GM19239 (cell line): ENCODE data around the gene FLT3LG.

Source experiments
- DNase-seq: peaks from one replicate; pipeline ENCODE4 v3.0.0; 2011; ENCODE audit warnings: low spot score; ENCODE audit not compliant: insufficient read length
- FAIRE-seq: peaks from 2 replicates; lab custom pipeline; 2011; peaks lifted over from hg19 to GRCh38; lab: Jason Lieb, UNC

Gene FLT3LG, protein sequence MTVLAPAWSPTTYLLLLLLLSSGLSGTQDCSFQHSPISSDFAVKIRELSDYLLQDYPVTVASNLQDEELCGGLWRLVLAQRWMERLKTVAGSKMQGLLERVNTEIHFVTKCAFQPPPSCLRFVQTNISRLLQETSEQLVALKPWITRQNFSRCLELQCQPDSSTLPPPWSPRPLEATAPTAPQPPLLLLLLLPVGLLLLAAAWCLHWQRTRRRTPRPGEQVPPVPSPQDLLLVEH

GRCh38 chr19:49473868-49474541 lies at the start of gene FLT3LG:
FLT3LG (plus strand) TSS chr19:49474215; CDS start chr19:49474640, 425 bp downstream.
- peak; percentile 98 for DNase-seq
- FAIRE-seq: peak; percentile 97

- DNase-seq: no peak
- FAIRE-seq: no peak
These were observed 48.8 kb upstream of the FLT3LG start, which contains the start of gene GFY for GRCh38 chr19:49425178-49425577. GFY (plus strand) TSS chr19:49425388; CDS start chr19:49426431, 1,043 bp downstream.

DNA sequence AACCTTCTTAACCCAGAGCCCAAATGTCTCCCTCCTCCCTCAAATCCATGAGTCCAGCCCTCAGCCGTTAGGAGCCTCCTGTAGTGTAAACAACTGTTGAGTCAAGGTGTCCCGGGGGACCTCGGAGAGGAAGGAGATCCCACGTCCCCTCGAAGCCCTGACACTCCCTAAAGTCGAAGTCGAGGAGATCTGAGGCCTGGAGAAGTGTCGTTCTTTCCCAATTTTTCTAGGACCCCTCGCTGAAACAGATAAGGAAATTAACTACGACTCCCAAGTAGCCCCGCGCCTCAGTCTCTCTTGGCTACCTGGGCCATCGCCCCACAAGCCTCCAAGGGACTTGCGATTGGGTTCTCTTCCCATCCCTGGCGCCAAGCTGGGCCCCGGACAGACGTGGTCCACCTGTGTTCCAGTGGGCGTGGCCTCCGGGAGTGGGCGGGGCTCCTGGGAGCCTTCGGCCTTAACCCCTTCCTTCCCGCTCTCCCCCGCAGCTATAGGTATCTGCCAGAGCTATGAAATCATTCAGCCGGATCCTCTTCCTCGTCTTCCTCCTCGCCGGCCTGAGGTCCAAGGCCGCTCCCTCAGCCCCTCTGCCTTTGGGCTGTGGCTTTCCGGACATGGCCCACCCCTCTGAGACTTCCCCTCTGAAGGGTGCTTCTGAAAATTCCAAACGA lies 48.0 kb upstream of the FLT3LG start:
- FAIRE-seq: no peak
- no peak for DNase-seq

DNA sequence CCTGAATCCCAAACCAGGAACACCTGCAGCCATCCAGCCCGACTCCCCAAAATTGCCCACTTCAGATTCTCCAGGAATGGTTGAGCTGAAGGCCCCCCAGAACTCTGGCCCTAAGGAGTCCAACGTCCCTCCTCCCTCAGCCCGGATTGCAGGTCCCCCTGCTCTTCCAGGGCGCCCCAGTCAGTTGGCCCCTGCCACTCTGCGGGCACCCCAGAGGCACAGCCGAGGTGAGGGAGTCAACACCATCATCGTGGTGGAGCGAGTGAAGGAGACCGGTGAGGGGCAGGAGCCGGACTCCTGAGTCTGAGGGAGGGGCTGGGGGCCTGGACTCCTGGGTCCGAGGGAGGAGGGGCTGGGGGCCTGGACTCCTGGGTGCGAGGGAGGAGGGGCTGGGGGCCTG lies 46.7 kb upstream of the FLT3LG start:
- FAIRE-seq: no peak

GRCh38 chr19:49427855-49428546 lies 46.0 kb upstream of the FLT3LG start:
- no peak for DNase-seq
- no peak for FAIRE-seq

More for the DNA sequence above, 46.7 kb upstream of the FLT3LG start:
- DNase-seq: no peak

DNA sequence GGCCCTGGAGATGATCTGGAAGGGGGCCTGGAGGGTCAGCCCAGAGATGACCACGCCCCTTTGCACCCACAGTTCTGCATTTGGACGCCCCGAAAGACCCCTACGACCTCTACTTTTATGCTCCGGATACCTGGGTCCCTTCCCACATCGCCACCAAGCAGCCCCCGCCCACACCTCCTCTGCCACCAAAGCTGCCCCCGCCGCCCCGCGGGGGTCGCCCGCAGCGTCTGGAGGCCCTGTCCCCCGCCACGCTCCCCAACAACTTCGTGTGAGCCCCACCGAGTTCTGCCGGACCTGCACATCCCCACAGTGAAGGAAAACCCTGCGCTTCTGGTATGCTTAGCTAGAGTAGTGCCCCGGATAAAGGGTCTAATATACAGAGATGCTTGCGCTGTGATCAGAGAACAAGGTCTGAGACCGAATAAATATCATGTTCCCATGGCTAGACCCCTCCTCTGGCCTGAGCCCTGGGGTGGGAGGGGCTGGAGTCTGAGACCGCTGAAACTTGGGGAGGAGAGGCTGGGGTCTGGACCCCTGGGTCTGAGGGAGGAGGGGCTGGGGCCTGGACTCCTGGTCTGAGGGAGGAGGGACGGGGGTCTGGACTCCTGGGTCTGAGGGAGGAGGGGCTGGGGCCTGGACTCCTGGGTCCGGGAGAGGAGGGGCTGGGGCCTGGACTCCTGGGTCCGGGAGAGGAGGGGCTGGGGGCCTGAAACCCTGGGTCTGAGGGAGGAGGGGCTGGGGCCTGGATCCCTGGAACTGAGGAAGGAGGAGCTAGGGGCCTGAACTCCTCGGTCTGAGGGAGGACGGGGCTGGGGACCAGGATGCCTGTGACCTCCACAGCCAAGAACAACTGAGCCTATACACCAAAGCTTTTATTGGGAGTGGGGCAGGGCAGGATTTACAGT lies 45.2 kb upstream of the FLT3LG start:
- DNase-seq (no peak), FAIRE-seq (no peak)

GRCh38 chr19:49430172-49430677 lies 43.8 kb upstream of the FLT3LG start:
- FAIRE-seq: no peak
- DNase-seq: no peak

GRCh38 chr19:49430678-49431329 lies 43.2 kb upstream of the FLT3LG start:
- FAIRE-seq (no peak), DNase-seq (no peak)

- no peak for DNase-seq
- FAIRE-seq: no peak
These were observed 42.7 kb upstream of the FLT3LG start for GRCh38 chr19:49431330-49431749.

- no peak for FAIRE-seq
These were observed 41.6 kb upstream of the FLT3LG start for GRCh38 chr19:49432141-49433073.

DNA sequence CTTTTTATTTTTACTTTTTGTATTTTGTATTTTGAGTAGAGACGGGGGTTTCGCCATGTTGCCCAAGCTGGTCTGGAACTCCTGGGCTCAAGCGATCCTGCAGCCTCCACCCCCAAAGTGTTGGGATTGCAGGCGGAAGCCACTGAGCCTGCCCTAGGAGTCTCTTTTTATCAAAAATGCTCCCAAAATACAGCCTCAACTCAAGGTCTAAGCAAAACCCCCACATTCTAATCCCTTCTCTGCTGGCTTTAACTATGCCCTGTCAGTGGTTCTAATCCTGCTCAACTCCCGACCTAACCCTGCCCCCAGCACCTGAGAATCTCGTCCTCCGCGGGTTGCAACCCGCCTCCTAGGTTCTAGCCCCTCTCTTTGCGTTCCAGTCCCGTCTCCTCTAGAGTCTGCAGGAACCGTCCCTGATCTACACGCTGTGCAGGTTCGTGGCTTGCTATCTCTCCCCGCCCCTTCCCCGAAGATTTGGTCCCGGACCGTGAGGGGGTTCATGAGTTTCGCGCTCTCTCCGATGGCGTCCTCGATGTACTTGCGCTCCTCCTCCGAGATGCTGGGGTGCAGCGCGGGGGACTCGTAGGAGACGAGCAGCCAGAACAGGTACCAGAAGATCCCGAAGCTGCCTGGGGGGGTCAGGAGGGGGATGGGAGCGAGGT lies 40.6 kb upstream of the FLT3LG start:
- FAIRE-seq: no peak
- DNase-seq: no peak

More at GRCh38 chr19:49432141-49433073, 41.6 kb upstream of the FLT3LG start:
- DNase-seq: no peak

GRCh38 chr19:49434907-49435583 lies 39.0 kb upstream of the FLT3LG start:
- FAIRE-seq: no peak

GRCh38 chr19:49435670-49436069 lies 38.3 kb upstream of the FLT3LG start:
- DNase-seq: no peak
- no peak for FAIRE-seq

More at GRCh38 chr19:49434907-49435583, 39.0 kb upstream of the FLT3LG start:
- DNase-seq: no peak

- DNase-seq (no peak), FAIRE-seq (no peak)
These were observed 37.5 kb upstream of the FLT3LG start for GRCh38 chr19:49436381-49437017.

GRCh38 chr19:49437231-49437630 lies 36.8 kb upstream of the FLT3LG start:
- no peak for FAIRE-seq
- DNase-seq: no peak

GRCh38 chr19:49438261-49438660 lies 35.8 kb upstream of the FLT3LG start:
- DNase-seq (no peak), FAIRE-seq (no peak)
